Activated CD4-positive, alpha-beta T cell treated with anti-CD3 and anti-CD28 coated beads, Interleukin-2, Interleukin-6, amounts not matched to agents 100 ng/mL and 50 ng/mL, durations not matched to agents 16 hours and 8 hours (primary cell): ENCODE results near the gene CFAP77.

Source experiments
- DNase-seq: peaks from one replicate; pipeline ENCODE4 v3.0.0-alpha.2; 2020

CFAP77 gene

DNA sequence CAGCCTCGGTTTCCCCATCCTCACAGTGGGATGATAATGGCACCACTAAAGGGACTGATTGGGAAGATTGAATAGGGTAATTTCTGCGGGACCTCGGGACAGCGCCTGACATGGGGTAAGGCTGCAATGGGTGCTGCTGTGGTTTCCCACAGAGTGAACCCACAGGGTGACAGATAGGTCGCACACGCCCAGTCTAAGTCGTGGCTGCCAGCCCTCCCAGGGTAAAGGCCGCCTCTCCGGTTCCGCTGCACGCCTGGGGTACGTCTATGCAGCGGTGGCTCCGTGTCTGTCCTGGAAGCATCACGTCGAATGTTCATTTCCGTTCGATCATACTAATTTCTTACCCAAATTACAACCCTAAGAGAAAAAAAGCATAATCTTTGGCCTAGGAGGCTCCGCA is 631 bp downstream of the CFAP77 start:
- peak; percentile 6 for DNase-seq

DNA sequence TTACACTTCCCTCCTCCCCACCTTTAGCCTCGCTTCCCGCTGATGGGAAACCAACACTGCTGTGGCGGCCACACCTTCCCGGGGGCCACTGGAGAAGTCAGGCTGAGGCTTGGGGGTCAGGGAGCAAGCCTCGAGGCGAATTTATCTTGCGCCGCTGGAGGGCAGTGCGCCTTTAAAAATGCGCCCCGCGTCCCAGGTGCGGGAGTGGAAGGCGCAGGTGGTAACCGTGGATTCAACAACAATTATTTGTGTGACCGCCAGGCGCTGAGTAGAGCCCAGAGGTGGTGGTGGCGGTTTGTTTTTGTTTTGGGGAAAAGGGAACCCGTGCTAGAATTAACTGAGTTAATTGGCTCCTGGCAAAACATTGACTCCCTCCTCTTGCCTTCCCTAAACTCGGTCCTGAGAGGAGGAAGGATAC is 1.1 kb downstream of the CFAP77 start:
- DNase-seq: peak; percentile 75

DNA sequence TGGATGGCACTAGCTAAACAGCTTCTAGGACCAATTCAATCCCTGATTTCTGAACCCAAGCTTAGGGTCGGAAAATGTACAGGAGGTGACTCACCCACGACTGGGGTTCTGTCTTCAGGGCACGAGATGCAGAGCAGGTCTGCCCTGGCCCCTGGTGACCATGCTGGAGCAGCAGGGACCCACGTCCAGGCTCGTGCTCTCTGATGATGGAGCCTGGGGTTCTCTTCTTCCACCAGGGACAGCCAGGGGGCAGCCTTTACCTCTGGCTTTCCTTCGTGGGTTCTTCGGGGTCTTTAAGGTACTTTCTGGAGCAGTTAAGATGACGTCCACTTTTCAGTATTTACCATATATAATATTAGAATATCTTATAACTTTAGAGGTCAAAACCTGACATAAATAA is 2.1 kb downstream of the CFAP77 start:
- peak; percentile 26 for DNase-seq

DNA sequence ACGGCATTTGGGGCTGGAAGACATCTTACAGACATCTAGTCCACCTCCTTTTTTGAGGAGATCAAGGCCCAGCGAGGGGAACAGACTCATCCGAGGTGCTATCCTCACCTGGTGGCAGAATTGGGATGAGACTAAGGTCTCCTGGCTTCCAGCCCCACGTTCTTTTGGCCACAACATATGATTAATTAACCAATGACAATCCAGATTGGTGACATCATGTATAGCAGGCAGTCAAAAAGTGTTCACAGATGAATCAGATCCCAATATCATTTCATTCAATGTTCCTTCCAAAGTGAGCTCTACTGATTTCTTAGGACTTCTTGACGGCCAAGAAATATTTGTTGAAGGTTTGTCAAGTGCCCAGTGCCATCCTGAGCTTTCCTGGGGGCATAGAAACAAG is 3.9 kb downstream of the CFAP77 start:
- no peak for DNase-seq

DNA sequence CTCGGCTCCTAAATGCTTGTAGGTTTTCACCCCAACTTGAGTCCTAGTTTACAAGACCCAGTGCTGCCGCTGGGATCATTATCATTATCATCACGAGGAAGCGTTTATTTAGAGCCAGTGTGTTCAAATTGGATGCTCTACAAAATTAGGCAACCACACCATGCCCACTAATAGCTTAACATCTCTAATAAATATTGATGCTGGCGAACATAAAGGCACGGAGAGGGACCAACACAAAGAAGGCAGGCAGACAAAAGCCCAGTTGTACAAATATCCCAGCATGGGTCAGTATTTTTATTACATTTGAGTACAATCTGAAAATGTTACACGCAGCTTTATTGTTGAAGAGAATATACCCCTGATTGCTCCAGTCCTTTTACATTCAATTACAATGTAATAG is 4.7 kb downstream of the CFAP77 start:
- no peak for DNase-seq

DNA sequence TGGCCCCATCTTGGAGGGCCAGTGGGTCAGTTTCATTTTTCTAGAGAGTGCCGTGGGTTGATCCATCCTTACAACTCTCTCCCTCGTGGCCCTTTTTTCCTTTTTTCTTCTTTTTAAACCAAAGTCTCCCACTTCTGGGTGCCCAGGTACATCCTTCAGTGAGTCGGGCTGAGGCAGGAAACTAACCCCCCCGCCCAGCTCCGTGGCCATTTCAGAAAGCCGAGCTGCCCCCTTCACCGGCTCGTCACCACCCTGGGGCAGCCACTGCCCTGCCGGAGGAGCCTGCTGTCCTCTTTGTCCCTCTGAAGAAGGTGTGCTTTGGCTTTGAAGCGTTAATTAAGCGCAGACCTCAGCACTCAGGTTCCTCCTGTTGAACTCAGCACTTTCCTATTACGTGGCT is 5.2 kb downstream of the CFAP77 start:
- no peak for DNase-seq

DNA sequence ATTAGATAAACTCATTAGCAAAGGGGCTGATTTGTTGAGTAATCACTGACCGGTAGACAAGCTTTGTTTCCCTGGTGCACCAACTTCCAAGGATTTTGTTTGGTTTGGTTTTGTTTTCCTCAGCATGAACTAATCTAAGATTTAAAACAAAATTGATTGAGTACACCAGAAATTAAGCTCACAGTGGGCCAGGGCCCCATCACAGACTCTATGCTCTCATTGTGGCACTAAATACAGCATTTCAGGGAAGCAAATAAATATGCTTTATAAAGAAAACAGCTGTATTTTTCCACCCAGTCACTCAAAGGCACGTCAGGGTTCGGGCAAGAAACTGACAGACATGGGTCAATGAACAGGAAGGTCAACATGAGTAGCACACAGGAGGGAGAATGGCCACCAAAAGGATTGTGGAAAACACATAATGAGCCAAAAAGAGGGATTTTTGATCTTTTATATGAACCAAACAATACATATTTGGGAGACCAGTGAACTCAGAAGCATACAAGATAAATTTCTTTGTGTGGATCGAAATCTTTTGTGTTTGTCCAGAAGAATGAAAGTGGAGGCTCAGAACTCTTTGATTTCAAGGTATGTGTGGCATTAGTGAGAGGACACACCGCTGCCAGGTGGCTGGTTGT is 8.8 kb downstream of the CFAP77 start:
- DNase-seq: no peak

DNA sequence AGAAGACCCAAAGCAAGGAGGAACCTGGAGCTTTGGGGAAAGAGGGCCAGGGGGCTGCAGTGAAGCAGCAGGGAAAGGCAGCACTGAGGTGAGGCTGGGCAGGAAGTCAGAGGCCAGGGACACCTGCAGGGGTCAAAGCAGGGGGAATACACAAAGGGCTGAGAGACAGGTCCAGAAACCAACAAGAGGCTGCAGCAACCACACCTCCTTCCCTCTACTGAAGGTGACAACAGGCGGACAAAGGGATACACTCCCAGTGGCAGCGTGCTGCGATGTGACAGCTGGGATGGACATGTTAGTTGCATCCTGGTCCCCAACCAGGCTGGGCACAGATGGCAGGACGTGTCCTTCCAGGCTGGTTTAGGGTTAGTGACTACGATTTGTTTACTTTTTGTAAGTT is 12.6 kb downstream of the CFAP77 start:
- DNase-seq: no peak

DNA sequence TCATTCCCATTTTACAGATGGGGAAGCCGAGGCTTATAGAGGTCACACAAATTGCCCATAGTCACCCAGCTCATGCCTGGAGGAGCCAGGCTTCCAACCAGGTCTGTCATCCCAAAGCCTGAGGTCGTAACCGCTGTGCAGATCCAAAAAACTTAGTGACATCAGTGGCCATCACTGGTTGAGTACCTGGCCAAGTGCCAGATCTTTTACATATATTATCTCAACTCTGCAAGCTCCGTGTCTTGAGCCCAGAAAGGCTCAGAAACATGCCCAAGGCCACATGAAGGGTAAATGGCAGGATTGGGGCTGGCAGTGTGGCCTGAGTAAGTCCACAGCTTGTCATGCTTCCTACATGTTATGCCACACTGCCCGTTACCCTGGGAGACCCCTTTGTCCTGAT is 13.5 kb downstream of the CFAP77 start:
- no peak for DNase-seq

DNA sequence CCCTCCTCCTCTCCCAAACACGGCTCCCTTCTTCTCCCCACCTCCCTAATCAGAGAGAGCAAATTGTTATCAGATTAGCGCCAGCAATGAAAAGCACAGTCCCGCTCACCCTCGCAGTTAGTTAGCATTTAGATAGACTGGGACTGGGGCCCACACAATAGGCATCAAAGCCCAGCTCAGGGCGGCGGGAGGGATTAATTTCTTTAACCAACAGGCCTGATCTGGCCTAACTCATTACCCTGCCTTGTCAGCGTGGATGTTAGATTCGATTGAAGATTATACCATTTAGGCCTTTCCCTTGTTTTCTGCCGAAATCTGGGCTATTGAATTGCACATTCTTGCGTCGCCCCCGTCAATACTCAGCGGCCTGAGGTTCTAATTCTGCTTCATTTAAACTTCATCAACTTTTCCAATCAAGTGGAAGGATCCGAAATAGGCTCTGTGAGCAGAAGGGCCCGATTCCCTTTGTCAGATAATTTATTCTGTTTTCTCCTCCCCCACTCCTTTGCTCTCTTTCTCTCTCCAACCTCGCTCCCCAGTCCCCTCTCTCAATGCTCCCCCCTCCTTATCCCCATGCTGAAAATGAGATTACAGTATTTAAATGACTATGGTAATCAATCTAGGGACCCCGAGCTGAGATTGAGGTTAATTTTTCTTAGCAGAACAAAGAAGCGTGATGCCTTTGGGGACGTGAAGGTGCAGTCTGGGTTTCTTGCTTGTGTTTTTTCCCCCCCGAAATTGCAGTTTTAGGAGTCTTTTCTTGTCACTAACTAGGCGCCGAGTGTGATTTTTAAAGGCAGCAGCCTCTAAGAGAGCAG is 15.1 kb downstream of the CFAP77 start:
- no peak for DNase-seq

DNA sequence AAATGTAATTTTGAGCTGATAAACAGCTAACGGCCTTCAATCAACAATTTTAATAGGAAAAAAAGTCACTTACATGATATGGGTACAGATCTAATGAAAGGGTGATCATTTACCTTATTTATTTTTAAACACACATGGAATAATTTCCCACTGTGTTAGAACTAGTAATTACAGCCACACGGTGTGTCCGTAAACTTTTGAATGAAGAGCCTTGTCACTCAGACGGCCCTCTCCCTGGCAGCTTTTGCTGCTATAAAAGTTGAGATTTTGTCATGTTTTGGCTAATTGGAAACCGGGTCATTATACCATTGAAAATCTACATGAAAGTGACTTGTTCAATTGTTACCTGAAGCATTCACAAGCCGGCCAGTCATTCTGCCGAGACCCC is 15.7 kb downstream of the CFAP77 start:
- DNase-seq: no peak

DNA sequence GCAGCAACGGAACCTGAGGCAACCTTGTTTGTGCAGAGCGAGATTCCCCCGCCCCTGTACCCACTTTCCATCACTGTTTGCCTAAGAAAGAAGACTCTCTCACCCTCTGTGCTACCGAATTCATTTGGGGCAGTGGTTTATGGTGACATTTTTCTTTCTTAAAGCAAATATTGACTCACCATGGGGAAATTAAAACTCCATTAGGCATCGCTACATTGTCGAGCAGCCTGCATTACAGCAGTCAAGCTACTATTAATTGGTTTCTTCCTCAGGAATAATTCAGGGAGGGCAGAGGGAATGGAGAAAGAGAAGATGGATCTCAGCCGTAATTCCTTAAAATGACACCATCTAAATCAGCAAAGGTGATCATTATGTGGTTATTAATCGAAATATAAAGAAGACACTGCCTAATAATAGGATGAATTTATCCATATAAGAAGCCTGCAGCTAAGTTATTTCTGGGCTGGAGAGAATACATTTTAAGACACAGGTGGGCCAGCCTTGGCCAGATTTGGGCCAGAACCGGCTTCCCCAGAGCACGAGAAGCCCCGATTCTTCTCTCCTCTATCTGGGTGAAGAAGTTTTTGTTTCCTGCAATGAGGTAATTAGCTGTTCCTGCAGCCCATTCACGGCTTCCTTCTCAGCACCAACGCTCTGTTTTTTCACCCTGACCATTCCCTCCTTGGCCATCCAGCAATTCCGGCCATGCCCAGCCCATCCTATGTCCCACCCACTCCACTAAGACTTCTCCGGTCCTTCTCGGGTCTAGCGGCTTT is 16.8 kb downstream of the CFAP77 start:
- DNase-seq: no peak

DNA sequence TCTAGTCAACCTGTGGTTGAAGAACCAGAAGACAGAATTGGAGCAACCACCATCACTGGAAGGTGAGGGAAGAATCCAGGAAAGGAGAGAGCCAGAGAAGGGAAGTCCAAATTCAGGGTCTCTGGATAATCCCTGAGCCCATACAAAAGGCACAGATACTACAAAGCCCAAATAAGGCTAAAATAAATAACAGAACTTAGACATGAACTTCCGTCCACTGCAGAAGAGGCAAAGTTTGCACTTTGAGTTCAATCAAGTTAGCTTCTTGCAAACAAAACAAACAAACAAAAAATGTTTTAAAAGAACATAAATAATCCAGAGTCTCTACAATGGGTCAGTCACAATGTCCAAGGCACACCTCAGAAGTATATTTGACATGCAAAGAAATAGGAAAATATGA is 21.0 kb downstream of the CFAP77 start:
- DNase-seq: no peak

DNA sequence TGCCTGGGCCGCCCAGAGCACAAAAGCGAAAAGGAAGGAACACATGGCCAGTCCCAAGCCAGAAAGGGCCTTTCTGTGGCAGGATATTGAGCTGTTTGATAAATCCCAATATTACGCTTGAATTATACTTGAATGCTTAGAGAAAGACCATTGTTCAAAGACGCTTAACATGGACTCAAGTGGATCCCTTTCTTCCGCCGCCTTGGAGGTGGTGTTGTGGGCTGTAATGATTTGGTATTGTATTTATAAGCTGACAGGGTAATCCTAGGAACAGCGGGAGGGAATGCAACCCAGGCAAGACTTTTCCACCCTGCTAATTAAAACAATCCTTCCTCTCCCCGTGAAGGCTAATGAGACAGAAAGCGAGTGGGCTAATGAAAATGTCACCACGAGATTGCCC is 24.9 kb downstream of the CFAP77 start:
- no peak for DNase-seq

DNA sequence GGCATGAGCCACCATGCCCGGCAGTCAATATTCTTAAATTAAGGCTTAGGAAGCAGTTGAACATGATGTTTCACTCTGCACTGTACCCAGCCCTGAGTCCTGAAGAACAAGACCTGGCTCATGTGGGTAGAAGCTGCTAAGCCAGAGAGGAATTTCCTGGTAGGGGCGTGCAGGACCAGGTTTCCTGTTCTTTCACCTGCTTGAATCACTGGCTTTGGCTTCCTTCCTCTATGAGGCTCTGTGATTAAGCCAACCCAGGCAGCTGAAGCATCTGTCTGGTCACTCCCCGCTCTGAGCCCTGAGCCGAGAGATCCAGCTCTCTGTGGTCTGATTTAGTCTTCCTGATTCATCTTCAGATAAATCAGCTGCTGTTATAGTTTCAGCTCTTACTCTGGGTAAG is 29.1 kb downstream of the CFAP77 start:
- no peak for DNase-seq

DNA sequence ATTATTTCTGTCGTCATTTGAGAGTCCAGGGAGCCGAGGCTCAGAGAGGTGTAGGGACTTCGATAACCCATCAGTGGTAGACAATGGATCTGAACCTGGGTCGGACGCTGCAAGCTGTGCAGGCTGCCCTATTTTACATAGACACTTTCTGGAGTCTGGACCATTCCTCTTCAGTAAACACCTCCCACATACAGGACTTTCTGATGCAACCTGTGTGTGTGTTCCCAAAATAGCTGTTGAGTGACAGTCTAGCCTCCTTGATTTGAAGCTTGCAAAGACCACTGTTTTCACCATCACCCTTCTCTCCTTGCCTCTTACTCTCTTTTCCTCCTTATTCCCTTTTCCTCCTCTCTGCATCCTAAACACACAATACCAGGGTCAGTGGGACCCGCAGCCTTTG is 30.7 kb downstream of the CFAP77 start:
- DNase-seq: no peak

DNA sequence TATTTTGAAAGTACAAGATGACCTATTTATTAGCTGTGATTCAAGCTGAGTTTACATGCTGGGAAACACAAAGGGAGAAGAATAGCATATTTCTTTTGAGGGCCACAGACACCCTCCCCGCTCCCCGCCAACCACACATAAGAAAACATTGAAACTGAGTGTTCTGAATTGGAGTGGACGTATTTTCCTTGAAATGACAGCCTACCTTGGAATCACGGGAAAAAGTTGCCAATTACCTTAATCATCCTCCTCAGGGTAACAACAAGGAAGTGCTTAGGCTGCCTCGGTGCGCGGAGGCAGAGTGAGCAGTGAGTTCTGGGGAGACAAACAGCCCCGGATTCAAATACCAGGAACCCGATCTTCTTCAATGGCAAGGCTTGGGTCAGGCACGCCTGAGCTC is 31.4 kb downstream of the CFAP77 start:
- DNase-seq: no peak

DNA sequence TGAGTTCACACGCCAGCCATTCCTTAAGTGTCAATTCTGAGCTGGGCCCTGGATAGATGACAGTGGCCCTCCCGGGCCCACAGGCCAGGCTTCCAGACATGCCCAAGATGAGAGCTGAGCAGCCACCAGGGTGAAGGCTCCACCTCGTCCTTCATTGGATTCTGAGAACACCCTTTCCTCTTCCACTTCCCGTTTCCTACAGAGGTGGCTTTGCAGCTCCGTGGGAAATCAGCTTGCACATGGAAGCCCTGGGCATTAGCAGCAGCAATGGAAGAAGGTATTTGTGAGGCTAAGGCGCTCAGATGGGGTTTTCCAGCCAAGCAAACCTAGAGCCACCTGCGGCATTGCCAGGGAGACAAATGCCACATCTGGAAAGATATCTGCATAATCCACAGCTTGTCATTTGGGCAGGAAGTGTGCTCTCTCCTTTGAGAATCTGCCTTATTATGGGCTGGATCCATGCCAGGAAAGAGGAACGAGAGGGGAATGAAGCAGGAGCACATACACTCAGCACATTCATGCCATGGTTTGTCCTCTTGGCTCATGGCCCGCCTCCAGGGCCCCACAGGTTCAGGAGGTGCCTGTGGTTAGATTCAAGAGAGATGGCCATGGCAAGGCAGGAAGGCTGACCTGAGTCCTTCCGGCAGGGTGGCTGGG is 34.1 kb downstream of the CFAP77 start:
- DNase-seq: no peak

DNA sequence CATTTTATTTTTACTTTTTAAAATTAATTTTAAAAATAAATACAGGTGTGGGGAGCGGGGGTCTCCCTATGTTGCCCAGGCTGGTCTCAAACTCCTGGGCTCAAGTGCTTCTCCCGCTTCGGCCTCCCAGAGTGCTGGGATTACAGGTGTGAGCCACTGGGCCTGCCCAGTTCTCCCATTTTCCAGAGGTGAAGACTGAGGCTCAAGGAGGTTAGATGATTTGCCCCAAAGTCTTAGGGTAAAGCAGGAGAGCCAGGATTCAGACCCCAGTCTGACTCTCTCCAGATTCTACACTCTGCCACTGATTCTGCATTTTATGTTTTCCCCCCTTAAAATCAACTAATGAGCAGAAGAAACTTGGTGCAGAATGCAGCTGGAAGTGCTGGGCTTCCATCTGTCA is 36.9 kb downstream of the CFAP77 start:
- no peak for DNase-seq

DNA sequence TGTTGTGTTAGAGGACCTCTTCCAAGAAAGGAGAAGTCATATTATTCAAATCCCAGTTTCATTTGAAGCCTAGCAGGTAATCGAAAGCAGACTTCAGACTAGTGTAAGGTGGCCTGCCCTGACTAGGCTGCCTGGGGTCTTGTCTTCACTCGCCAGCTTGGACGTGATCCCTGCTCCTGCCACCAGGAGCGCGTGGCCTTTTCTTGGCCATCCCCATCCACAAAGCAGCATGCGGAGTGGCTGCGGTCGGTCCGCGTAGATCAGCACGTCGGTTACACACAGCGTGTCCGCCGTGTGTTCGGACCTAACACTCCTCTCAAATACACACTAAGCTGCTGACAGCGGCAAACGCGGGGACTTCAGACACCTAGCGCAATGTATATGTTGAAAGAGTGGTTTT is 37.3 kb downstream of the CFAP77 start:
- DNase-seq: no peak

DNA sequence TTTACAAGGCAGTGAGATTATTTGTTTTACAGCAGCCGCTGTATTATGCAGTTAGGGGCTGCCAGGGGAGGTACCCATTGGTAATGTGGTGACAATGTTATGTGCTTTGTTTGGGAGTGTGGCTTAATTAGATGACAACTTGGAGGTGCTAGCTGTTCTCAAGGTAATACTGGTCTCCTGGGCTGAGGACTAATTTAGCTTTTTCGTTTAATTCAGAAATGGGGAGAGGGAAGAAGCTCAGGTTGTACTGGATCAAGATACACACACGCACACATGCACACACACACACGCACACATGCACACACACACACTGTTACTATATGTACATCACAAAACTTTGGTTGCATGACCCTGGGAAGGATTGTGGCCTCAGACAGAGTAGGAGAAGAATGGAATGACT is 37.9 kb downstream of the CFAP77 start:
- no peak for DNase-seq

DNA sequence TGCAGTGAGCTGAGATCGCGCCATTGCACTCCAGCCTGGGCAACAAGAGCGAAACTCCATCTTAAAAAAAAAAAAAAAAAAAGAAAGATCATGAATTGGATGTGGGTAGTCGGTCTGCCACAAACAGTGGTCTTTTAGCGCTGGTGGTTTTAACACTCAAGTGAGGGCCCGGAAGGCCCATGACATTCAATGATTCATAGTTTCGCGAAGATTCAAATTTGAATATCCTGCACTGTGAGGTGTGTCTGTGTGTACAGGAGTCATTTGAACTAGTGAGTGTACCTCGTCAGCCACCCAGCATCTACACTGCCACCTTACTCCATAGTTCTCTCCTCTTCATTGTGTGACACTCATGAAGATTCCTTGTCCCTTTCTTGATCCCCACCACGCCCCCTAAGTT is 41.3 kb downstream of the CFAP77 start:
- DNase-seq: peak; percentile 64

DNA sequence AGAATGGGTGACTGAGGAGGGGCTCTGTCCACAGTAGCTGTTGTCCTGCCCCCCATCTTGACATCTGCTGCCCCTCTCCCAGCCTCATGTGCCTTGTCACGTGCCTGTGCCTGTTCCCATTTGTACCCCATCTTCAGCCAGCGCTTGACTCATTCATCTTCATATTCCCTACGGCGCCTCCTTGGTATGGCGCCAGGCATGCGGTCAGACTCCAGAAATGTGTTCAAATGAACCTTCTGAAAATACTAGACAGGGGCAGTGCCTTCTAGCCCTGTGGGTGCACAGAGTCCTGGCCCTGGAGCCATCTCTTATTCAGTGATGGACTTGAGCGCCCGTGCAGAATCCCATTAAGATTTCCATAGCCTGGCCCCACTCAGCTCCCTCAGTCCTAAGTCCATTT is 46.2 kb downstream of the CFAP77 start:
- DNase-seq: no peak
